ENCODE data around the gene HIP1. TPM values are rescaled to one million over a fixed set of nuclear protein-coding genes. Genes with fewer than 3 reads are reported as not detected.
"Not testable (repeated sequence)": the region's sequence is repeated elsewhere in the genome, so short reads cannot be mapped to it uniquely, and the experiment has no call there.

Gene HIP1
- total RNA-seq, 1 donor from 2014 or later: 15.6 TPM

DNA sequence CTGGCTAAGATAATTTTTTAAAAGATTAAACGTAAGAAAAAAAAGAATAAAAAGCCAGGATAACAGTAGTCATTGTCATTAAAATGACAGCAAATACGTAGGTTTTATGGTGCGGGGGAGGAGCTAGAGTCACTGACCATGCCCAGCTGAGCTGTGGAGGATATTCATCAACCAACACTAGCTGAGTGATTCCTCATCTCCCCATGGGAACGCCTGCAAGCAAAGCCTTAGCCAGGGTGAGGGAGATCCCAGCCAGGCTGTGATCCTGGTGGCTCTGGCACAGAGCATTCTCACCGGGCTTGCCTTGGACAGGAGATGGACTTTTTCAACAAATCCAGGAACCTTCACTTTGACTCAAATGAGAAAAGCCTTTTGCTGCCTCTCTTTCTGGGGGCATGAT lies 94.2 kb downstream of the HIP1 start:
- no peak for DNase-seq (ENCODE audit: low read depth, low spot score)

DNA sequence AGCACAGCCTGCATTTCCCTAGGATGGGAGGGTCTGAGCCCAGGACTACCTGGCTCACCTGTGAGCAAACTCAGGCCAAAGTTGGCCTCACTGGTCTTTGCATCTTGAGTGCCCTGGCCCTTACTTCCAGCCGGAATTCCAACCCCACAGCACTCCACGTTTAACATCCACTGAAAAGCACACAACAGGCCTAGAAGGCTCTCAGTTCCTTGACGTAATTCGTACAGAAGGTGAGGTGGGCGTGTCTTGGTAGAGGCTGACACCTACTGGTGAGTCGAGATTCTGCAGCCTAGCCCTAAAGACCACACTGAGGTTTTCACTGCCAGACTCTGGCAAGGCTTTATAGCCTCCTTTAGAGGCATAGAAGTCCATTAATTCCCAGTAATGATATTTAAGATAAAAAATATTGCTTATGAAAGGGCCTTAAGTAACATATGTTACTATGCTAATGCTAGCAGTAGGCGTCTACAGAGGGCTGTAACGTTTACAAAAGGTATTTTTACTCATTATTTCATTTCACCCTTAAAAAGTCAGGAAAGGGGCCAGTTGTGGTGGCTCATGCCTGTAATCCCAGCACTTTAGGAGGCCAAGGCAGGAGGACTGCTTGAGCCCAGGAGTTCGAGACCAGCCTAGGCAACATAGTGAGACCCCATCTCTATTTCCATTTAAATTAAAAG lies 95.8 kb downstream of the HIP1 start:
- peak; percentile 48 for DNase-seq (ENCODE audit: low read depth, low spot score)

DNA sequence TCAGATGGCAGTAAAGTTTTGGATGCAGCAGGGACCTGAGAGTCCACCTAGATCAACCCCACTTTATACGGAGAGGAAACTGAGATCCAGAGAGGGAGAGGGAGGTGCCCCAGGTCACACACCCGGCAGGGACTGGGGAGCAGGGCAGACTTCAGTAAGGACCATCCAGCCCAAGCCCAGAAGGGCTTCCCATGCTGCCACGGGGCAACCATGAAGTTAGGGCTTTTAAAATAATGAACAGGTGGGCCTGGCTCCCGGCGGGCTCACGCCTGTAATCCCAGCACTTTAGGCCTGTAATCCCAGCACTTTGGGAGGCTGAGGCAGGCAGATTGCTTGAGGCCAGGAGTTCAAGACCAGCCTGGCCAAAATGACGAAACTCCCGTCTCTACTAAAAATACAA lies 98.5 kb downstream of the HIP1 start:
- no peak for DNase-seq (ENCODE audit: low read depth, low spot score)

DNA sequence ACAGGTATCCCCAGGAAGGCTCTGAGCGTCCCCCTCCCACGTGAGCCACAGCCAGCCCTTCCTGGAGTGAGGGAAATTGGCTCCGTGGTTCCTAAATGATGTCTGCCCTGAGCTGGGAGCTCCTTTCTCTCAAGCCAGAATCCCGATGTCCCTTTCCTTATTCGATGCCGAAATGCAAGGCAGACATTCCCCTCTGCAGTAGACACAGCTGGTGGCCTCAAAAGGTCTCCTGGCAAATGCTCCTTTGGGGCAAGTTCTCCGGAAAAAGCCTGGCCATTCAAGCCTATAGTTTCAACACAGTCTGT lies 98.9 kb downstream of the HIP1 start:
- DNase-seq (ENCODE audit: low read depth, low spot score): no peak

GRCh38 chr7:75639071-75639885 lies 99.5 kb downstream of the HIP1 start:
- DNase-seq (ENCODE audit: low read depth, low spot score): no peak

- DNase-seq (ENCODE audit: low read depth, low spot score): no peak
These were observed 100.1 kb downstream of the HIP1 start for GRCh38 chr7:75638594-75639070.

- no peak for DNase-seq (ENCODE audit: low read depth, low spot score)
These were observed 100.7 kb downstream of the HIP1 start for GRCh38 chr7:75637854-75638593.

DNA sequence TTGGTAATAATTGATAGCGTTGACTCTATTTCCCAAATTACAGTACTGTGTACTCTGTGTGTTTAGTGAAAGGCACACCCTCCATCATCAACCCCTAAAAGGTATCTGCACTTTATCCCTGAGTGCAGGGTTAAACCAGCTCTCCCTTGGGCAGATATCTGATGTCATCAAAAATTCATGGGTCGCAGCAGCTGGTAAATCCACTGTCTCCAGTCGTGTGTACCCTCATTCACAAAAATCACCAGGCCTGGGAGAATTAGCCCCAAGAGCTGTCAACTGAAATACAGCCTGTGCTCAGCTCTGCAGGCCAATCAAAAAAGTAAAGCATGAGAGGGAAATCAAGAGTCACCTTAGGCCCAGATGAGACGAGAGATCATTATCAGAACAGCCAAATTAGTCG lies 103.7 kb downstream of the HIP1 start:
- DNase-seq (ENCODE audit: low read depth, low spot score): no peak

- not testable (repeated sequence) for DNase-seq (ENCODE audit: low read depth, low spot score)
These were observed 106.2 kb downstream of the HIP1 start for GRCh38 chr7:75632587-75632986.

DNA sequence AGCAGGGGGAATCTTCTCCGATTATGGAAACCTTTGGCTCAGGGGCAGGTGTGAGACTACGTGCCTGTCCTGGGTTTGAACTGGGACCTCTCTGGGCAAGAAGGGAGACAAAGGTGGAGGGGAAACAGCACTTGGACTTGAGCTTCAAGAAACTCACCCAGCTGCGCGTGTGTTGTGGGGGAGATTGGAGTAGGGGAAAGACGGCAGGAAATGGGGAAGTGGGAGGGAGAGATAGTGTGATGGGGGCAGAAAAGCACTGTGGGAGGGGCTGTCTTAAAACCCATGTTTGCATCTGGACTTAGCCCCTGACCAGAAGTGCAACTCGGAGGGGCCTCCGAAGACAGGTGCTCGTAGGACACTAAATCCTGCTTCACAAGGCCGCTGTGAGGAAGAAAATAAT lies 107.0 kb downstream of the HIP1 start:
- DNase-seq (ENCODE audit: low read depth, low spot score): no peak

DNA sequence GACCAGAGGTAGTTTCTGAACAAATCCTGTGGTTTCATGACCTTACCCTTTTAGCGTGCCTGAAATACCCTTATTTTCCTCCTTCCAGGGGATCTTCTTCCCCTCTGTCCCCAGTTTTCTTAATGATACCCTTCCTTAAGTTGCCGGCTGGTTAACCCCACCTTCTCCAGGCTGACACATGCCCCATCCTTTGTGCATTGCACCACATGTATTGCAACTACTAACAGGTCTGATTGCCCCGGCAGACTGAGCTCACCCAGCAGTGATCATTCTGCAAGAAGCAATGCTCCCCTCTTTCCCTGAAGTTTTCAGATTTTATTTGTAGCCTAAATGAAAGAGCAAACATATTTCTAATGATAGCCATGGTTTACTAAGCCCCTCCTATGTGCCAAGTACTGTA lies 108.2 kb downstream of the HIP1 start:
- DNase-seq (ENCODE audit: low read depth, low spot score): no peak

DNA sequence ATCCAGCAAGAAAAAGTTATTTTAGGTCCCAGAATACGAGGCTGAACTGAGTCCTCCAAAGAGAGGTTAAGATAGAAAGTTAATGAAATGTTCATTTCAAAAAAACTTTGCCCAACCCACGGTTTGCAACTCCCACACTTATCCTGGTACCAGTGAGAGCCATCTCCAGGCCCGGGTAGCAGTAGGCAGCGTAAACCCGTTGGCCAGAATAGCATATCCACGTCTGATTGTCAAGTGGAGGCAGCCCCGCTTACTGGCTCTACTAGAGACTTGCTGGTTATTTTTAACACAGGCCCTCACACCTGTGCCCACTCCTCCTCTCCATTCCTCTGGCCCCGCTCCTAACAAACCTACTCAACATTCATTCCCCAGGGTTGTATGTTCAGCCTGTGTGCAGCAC lies 109.7 kb downstream of the HIP1 start:
- DNase-seq (ENCODE audit: low read depth, low spot score): no peak

GRCh38 chr7:75628055-75628454 lies 110.7 kb downstream of the HIP1 start:
- no peak for DNase-seq (ENCODE audit: low read depth, low spot score)

DNA sequence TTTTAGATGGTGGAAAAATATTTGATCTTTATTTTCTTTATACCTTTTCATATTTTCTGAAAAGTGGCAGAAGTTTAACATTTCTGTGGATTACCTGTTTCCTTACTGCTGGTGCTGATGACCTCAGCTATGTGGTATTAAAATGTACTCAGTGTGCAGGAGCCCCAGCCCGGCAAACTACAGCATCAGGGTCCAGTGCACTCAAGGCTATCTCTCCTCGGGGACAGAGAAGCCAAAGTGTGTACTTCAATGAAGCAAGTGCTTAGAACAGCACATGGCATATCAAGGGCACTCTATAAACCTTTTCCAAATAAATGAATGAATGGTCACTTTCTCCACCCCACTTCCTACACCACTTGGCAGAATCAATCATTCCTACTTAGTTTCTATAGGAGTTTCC lies 111.8 kb downstream of the HIP1 start:
- DNase-seq (ENCODE audit: low read depth, low spot score): no peak

GRCh38 chr7:75625868-75626267 lies 112.9 kb downstream of the HIP1 start:
- DNase-seq (ENCODE audit: low read depth, low spot score): no peak

DNA sequence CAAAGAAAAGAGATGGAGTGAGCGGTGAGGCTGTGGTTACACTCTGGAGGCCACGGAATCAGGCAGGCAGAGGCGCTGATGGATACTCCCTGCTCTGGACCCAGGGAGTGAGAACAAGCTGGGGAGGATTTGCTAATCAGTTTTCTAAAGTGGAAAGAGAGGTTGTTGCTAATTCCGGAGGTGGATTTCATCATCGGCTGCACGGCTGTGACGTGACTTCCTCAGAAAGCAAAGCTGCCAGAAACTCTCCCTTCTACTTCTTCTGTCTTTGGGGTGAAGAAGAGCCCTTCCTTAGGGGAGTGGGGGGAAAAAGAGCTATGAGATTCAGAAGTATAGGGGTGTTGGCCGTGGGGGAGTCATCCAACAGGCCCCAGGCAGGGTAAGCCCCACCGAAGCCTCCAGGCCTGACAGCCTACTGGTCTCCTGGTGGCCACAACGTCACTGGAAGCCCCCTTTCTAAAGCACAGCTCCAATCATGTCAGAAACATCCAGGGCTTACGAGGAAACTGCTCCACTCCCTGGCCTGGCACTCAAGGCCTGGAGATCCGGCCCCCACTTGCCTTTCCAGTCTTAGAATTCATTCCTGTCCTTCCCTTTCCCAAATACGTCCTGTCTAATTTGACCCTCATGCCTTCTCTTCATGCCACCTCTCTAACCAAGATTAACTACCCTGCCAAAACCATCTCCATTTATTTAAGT lies 114.5 kb downstream of the HIP1 start:
- DNase-seq (ENCODE audit: low read depth, low spot score): no peak

- no peak for DNase-seq (ENCODE audit: low read depth, low spot score)
These were observed 115.2 kb downstream of the HIP1 start for GRCh38 chr7:75623390-75624133.

- DNase-seq (ENCODE audit: low read depth, low spot score): no peak
These were observed 117.6 kb downstream of the HIP1 start for GRCh38 chr7:75621124-75621523.

DNA sequence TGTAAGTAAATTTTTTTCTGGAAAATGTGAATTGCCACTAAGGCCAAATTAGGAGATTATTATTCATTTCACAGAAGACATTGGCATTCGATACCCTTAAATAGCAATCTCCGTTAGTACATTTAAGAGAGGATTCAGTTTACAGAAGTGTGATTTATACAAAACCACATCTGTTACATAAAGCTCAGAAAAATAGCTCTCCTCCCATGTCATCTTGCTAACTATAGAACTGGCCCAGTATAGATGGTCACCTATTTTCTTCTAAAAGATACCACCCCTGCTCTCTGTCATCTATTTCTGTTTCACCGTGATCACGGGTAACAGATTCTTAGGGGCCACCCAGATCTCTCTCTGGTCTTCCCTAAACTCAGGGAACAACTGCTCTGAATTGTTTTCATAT lies 119.1 kb downstream of the HIP1 start:
- no peak for DNase-seq (ENCODE audit: low read depth, low spot score)

DNA sequence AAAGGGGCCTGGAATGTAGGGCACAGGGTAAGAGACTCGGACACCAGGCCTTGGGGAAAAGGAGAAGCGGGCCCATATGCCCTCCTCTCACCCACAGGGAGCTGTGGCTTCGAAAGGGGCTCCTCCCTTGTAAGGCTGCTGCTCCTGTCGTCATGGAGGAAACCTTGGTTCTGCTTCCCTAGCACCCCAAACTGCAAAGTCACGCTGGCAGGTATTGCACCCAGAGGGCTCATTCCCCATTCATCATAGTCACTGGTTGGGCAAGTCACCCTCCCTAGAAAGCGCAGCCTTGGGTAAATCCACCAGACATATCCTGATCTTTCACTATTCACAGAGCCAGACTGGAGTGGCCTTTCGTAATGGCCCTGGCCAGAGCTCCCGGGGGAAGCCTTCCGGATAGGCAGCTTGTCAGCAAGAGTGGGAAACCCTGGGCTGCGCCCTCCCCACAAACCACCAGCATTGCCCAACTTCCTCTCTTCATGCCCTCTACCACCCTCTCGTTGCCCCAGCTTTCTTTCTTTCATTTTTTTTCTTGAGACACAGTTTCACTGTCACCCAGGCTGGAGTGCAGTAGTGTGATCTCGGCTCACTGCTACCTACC lies 121.0 kb downstream of the HIP1 start:
- DNase-seq (ENCODE audit: low read depth, low spot score): no peak
